ENCODE results near the gene SLX1A.
"Not testable (repeated sequence)": the region's sequence is repeated elsewhere in the genome, so short reads cannot be mapped to it uniquely, and the experiment has no call there.

- TF ChIP-seq CTCF (IDR thresholded peaks at IDR 0.05; ENCODE audit: low read length); EZH2 (optimal IDR thresholded peaks at IDR 0.05; ENCODE audit: low read depth, low read length); EZH2phosphoT487 (IDR thresholded peaks at IDR 0.05; ENCODE audit: low read length): not testable (repeated sequence)
Measured at GRCh38 chr16:30209032-30209431, 15.4 kb downstream of the SLX1A start.
